Glomerular visceral epithelial cell (primary cell): ENCODE results near the gene CTRB2.
"Not testable (repeated sequence)": the region's sequence is repeated elsewhere in the genome, so short reads cannot be mapped to it uniquely, and the experiment has no call there.

Experiments
- DNase-seq: peaks from one replicate; pipeline ENCODE4 v3.0.0-alpha.2; 2016; ENCODE audit errors: extremely low spot score

The CTRB2 gene

GRCh38 chr16:75205961-75206748 lies 806 bp downstream of the CTRB2 start:
- DNase-seq = not testable (repeated sequence)

DNA sequence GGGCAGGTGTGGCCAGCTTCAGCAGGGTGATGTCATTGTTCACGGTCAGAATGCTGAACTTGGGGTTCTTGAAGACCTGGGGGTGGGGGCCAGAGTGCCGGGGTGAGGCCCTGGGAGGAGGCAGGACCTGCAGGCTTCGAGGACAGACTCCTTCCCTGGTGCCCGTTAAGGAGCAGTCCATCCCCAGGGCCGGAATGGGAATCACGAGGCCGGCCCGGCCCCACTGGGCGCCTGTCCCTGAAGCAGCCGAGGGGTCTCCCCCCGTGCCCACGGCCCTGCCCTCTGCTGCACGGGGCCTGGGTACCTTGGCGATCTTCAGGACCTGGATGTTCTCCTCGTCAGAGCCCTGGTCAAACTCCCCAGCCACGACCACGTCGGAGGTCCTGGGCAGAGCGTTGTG lies 1.5 kb downstream of the CTRB2 start:
- not testable (repeated sequence) for DNase-seq

DNA sequence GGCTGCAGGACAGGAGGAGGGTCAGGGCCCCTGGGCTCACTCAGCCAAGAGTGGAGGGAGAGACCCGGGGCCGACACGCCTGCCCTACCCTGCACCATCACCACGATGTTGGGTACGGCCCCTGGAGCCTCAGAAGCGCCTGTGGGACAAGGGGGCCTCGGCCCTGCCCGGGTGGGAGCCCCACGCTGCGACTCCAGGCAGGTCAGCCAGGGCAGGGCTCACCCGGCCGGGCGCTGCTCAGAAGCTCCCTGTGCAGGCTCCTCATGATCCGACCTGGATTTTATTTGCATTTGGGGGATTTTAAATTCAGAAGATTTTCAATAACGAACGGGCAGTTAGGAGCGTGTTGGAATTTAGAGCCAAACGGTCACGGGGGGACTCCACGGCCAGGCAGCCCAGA lies 2.1 kb downstream of the CTRB2 start:
- not testable (repeated sequence) for DNase-seq

DNA sequence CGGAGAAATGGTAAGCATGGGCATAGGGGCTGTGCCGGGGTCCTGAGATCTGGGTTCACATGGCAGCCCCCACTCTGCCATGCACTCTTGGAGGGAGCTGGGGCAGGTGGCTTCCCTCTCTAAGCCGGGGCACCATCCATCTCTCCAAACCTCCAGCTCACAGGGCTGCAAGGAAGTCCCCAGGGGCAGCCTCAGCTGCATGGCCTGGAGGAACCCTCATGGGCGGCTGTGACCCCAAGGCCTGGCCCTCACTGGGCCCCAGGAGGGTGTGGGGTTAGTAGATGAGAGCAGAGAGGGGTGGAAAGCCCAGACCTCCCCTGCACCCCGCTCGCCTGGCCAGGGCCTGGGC lies 2.6 kb downstream of the CTRB2 start:
- DNase-seq = no peak

GRCh38 chr16:75203667-75204409 lies 3.1 kb downstream of the CTRB2 start:
- DNase-seq = no peak

- no peak for DNase-seq
These were observed 3.9 kb downstream of the CTRB2 start for GRCh38 chr16:75203096-75203495.

GRCh38 chr16:75202069-75202590 lies 4.8 kb downstream of the CTRB2 start:
- no peak for DNase-seq

DNA sequence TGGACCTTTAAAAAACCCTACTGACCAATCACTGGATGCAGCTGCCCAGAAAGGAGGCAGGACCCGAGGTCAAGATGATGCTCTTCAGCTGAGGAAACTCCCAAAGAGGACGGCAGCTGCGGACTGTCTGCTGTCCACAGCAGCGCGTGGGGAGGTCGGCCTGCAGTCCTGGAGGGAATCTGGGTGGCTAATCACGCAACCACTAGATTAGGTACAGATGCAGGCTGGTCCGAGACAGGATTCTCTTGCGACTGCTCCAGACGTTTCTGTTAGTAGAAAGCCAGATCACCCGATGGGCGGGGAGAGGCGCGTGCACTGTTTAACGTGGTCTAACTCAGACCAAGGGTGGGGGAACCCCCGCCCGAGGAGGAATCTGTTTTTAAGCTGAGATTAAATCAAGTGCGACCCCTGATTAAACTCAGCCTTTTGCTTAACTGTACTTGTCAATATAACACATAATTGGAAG lies 8.8 kb downstream of the CTRB2 start:
- no peak for DNase-seq

DNA sequence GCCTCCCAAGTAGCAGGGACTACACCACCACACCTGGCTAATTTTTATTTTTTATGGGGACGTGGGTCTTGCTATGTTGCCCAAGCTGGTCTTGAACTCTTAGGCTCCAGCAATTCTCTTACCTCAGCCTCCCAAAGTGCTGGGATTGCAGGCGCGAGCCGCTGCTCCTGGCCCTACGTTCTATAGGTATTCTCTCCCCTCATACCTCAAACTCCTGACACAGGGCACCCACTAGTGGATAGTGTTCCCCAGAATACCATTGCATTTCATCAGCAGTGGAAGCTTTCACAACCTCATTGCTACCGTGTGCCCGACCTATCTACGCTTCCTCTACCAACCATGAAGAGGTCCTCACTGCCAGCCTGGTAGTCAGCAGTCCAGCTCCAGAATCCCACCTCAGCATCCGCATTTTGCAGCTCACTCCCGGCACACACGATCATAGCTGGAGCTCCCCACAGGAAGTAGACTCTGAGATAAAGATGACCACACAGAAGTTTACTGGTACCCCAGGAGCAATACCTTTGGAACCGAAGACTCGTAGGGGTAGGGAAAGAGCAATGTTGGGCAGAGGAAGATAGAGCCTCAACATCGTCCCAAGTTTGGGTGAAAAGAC lies 9.3 kb downstream of the CTRB2 start:
- no peak for DNase-seq

- DNase-seq = no peak
These were observed 10.1 kb downstream of the CTRB2 start for GRCh38 chr16:75196836-75197235.

DNA sequence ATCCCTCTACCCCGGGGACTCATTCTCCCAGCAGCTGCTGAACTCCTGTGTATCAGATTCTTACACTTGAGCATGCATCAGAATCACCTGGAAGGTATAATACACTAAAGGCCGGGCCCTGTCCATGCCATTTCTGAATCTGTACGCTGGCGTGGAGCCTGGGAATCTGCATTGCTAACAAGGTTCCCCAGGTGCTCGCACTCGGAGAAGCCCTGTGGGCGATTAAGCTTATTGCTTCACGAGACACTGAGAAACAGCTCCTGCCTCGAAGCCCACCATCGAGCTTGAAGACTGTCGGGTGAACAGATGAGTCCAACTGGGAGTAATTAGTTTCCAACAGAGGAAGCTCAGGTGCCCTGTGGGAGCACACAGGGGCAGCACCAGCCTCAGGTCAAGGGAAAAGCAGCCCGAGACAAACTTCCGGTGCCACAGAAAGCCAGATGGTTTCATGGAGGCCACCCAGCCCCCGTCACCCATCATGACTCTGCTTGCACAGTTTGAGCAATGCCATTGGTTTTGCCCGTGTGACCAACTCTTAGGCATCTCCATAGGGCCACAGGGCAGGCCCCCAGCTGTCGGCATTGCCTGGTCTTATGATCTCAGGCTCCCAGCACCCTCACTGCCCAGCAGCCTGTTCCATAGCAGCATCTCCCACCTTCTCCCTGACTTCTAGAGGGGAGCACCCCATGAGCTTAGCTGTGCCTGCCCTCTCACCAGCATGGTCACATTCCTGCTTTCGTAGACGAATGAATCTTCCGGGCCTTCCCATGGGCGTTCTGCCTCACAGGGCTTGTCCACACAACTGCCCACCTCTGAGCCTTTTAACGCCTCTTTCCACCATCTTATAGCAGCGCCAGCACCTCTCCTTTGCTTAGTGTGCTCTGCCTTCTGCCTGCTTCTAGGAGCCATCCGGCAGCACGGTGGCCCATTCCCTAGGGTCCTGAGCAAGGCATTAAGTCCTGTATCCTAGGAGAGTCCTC lies 10.9 kb downstream of the CTRB2 start:
- no peak for DNase-seq

GRCh38 chr16:75193730-75194444 lies 13.1 kb downstream of the CTRB2 start:
- no peak for DNase-seq

DNA sequence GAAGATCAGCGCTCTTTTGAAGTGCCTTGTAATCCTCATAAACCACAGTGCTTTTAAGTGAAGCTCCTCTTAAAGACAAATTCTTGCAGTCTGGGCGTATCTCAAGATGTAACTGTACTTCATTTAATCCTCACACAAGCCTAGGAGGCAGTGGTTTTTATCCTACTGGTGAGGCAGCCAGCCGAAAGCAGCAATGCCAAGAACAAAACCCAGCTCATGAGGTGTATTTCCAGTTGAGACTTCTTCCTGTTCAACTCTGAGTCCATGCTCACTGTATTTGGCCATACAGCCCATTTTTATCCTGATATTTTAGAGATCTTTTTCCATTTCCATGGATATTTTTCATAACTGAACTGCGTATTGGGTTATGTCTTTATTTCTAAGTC lies 13.7 kb downstream of the CTRB2 start:
- no peak for DNase-seq

DNA sequence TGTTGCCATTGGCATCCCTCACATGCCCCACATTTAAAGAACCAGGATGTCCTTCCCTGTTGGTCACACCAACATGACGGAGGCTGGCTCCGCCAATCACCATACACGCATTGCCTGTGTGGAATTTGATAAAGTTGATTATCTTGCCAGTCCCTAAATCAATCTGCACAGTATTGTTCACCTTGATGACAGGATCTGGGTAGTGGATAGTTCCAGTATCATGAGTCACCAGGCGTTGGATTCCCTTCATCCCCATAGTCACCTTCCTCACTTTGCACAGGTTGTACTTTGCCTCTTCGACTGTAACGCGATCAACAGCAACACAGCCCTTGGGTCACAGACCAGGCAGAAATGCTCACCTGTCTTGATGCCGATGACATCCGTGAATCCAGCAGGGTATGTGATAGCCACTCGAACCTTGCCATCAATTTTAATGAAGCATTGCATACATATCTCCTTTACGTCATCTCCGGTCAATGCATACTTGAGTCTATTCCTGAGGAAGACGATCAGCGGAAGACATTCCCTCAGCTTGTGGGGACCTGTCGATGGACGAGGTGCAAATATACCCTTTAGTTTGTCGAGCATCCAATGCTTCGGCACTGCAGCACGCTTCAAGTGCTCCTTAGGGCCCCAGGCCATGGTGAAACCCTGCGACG lies 14.2 kb downstream of the CTRB2 start:
- no peak for DNase-seq

- DNase-seq = no peak
These were observed 17.2 kb downstream of the CTRB2 start for GRCh38 chr16:75189638-75190245.

DNA sequence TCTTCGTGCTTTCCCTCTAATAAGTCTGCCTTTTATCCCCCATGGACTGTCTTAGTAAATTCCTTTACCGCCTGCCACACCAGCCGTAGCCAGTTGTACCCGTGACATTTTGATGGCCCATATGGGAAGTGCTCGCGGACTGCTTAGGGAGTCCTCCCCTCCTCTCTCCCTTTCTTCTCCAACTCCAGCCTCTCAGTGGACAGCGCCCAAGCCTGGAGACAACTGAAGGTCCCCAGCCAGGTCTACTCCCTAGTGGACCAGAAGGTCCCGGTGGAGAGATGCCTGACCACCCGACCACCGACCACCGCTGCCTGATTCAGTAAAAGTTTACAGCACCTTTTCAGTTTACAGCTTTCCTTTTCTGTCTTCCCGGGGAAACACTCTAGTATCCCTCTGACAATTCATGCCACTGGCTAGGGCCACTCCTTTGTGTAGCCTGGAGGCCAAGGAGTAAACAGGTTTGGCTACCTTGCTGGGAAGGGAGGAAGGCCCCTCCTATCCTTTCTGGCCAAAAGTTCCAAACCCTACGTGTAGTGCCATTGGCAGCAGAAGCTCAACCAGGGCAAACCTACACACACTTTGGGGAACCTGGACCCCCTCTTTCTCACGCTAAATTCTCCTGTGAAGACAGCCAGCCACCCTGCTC lies 18.0 kb downstream of the CTRB2 start:
- no peak for DNase-seq

DNA sequence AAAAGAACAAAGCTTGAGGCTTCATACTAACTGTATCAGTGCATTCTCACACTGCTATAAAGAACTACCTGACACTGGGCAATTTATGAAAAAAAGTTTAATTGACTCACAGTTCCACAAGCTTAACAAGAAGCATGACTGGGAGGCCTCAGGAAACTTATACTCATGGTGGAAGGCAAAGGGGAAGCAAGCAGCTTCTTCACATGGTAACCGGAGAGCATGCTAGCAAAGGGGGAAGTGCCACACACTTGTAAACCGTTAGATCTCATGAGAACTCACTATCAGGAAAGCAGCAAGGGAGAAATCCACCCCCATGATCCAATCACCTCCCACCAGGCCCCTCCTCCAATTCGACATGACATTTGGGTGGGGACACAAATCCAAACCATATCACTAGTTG lies 25.3 kb downstream of the CTRB2 start:
- no peak for DNase-seq

- no peak for DNase-seq
These were observed 27.8 kb downstream of the CTRB2 start for GRCh38 chr16:75179208-75179607.

DNA sequence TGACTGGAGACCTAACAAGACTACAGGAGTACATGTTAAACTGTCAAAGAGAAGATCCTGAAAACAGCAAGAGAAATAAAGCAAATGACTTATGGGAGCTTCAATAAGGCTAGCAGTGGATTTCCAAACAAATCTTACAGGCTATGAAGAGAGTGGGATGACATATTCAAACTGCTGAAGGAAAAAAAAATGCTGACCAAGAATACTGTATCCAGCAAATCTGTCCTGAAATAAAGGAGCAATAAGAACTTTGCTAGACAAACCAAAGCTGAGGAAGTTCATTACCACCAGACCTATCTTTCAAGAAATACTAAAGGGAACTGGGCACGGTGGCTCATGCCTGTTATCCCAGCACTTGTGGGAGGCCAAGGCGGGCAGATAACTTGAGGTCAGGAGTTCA lies 30.0 kb downstream of the CTRB2 start:
- DNase-seq = no peak
